Measurements from ENCODE around the gene RBKS.
"Not testable (repeated sequence)": the region's sequence is repeated elsewhere in the genome, so short reads cannot be mapped to it uniquely, and the experiment has no call there.

DNA sequence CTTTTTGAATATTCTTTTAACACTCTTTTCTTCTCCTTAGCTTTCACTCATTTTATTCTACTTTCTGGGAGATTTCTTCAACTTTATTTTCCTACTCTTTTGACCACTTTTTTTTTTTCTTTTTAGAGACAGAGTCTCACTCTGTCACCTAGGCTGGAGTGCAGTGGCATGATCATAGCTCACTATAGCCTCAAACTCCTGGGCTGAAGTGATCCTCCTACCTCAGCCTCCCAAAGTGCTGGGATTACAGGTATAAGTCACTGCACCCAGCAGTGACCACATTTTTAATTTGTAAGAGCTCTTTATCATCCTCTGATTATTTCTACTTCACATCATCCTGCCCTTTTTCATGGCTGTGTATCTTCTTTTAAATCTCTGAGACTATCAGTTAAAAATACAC is 144.7 kb downstream of the RBKS start:
- TF ChIP-seq, protein P1, sequence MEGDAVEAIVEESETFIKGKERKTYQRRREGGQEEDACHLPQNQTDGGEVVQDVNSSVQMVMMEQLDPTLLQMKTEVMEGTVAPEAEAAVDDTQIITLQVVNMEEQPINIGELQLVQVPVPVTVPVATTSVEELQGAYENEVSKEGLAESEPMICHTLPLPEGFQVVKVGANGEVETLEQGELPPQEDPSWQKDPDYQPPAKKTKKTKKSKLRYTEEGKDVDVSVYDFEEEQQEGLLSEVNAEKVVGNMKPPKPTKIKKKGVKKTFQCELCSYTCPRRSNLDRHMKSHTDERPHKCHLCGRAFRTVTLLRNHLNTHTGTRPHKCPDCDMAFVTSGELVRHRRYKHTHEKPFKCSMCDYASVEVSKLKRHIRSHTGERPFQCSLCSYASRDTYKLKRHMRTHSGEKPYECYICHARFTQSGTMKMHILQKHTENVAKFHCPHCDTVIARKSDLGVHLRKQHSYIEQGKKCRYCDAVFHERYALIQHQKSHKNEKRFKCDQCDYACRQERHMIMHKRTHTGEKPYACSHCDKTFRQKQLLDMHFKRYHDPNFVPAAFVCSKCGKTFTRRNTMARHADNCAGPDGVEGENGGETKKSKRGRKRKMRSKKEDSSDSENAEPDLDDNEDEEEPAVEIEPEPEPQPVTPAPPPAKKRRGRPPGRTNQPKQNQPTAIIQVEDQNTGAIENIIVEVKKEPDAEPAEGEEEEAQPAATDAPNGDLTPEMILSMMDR (conservative IDR thresholded peaks at IDR 0.05 in 1 of 2, IDR thresholded peaks at IDR 0.05 in 1 of 2; ENCODE audit: low read depth in 1 of 2, low read length in 2 of 2), result not testable (repeated sequence)
- not testable (repeated sequence) for TF ChIP-seq EZH2 (IDR thresholded peaks at IDR 0.05; ENCODE audit: low read length, missing control alignments)
